Keratinocyte (primary cell): ENCODE data around the gene LRRC4C. TPM values are rescaled to one million over a fixed set of nuclear protein-coding genes. Genes with fewer than 3 reads are reported as not detected.

ENCODE experiments used
- DNase-seq: peaks from one replicate; pipeline ENCODE4 v3.0.0-alpha.2; 2011; ENCODE audit warnings: low read depth, missing footprints, low spot score
- FAIRE-seq: peaks from 2 replicates; lab custom pipeline; 2011; peaks lifted over from hg19 to GRCh38; lab: Jason Lieb, UNC
- H2AFZ ChIP-seq: 2 replicates; pipeline ENCODE4 v1.6.0; 2012; ENCODE audit warnings: low read length, control low read depth, inconsistent platforms; ENCODE audit not compliant: control insufficient read depth
- H3K27ac ChIP-seq: 2 replicates; pipeline ENCODE4 v1.5.1; 2011; ENCODE audit warnings: low read length; ENCODE audit not compliant: control insufficient read depth, insufficient read depth
- H3K27me3 ChIP-seq: 3 replicates; pipeline ENCODE4 v1.6.0; 2011; ENCODE audit warnings: low read length; ENCODE audit not compliant: control insufficient read depth, insufficient read depth; ENCODE audit errors: extremely low read depth
- H3K36me3 ChIP-seq, 2 experiments: 2 replicates in 1 of 2; 3 replicates in 1 of 2; pipeline ENCODE4 v1.5.1; 2011; ENCODE audit warnings: low read length in 2 of 2, mild to moderate bottlenecking in 1 of 2; ENCODE audit not compliant: control insufficient read depth in 2 of 2, insufficient read depth in 2 of 2; ENCODE audit errors: extremely low read depth in 1 of 2
- H3K4me1 ChIP-seq: 3 replicates; pipeline ENCODE4 v1.5.1; 2011; ENCODE audit warnings: low read length; ENCODE audit not compliant: control insufficient read depth, insufficient read depth; ENCODE audit errors: extremely low read depth
- H3K4me2 ChIP-seq: 3 replicates; pipeline ENCODE4 v1.6.0; 2011; ENCODE audit warnings: low read depth, low read length; ENCODE audit not compliant: control insufficient read depth, insufficient read depth; ENCODE audit errors: extremely low read depth
- H3K4me3 ChIP-seq, 3 experiments: fragments of 200-600 bp in 1 of 3; sonication (generic) in 1 of 3; 2 replicates in 2 of 3; 3 replicates in 1 of 3; pipeline ENCODE4 v1.5.1; 2011 to 2016; ENCODE audit warnings: low read length in 3 of 3, mild to moderate bottlenecking in 3 of 3, control low read depth in 2 of 3, inconsistent platforms in 1 of 3, low read depth in 1 of 3, mixed read lengths in 1 of 3, mixed run types in 1 of 3, moderate library complexity in 1 of 3; ENCODE audit not compliant: control insufficient read depth in 2 of 3, insufficient read depth in 2 of 3; ENCODE audit errors: extremely low read depth in 1 of 3
- H3K79me2 ChIP-seq: 2 replicates; pipeline ENCODE4 v1.6.0; 2012; ENCODE audit warnings: low read length; ENCODE audit not compliant: control insufficient read depth, insufficient read depth
- H3K9ac ChIP-seq: 3 replicates; pipeline ENCODE4 v1.6.0; 2011; ENCODE audit warnings: low read length; ENCODE audit not compliant: control insufficient read depth, insufficient read depth; ENCODE audit errors: extremely low read depth
- H3K9me1 ChIP-seq: 3 replicates; pipeline ENCODE4 v1.6.0; 2011; ENCODE audit warnings: low read length; ENCODE audit not compliant: control insufficient read depth, insufficient read depth; ENCODE audit errors: extremely low read depth
- H3K9me3 ChIP-seq: 2 replicates; pipeline ENCODE4 v1.5.1; 2012; ENCODE audit warnings: low read depth, low read length; ENCODE audit not compliant: control insufficient read depth
- H4K20me1 ChIP-seq: 3 replicates; pipeline ENCODE4 v1.6.0; 2011; ENCODE audit warnings: low read length; ENCODE audit not compliant: control insufficient read depth, insufficient read depth; ENCODE audit errors: extremely low read depth
- CTCF ChIP-seq, 3 experiments: IDR thresholded peaks in 1 of 3; conservative IDR thresholded peaks in 1 of 3; optimal IDR thresholded peaks in 1 of 3; 2 replicates in 2 of 3; 3 replicates in 1 of 3; pipeline versions ENCODE3 to v1.5.1; 2011; ENCODE audit warnings: low read length in 3 of 3, mild to moderate bottlenecking in 3 of 3, moderate library complexity in 2 of 3, control low read depth in 1 of 3, inconsistent platforms in 1 of 3; ENCODE audit not compliant: insufficient read depth in 2 of 3; ENCODE audit errors: extremely low read depth in 1 of 3
- EZH2 ChIP-seq: IDR thresholded peaks from one replicate; pipeline ENCODE4 v1.6.1; 2012; ENCODE audit warnings: inconsistent platforms, mild to moderate bottlenecking, low read length, moderate library complexity
- dilution Hi-C: fragments of 300-500 bp; cut with MboI; formaldehyde crosslinking; loops from one replicate; pipeline ENCODE4 v1.7.0; 2020; ENCODE audit warnings: low sequenced_read_pairs; ENCODE audit not compliant: extremely low pct_ligation_motif_present
- polyA plus RNA-seq, 5 experiments: library from polyadenylated mRNA; depleted of rRNA in 3 of 5; stranded (reverse) in 3 of 5; stranded (forward) in 1 of 5; unstranded in 1 of 5; fragments of >200 nt; gene quantifications; 1 replicate in 1 of 5; 2 replicates in 3 of 5; 3 replicates in 1 of 5; pipeline versions ENCODE4 v1.2.1 to v1.2.3, GENCODE V29; 2011 to 2012; ENCODE audit warnings: missing spikeins in 2 of 5, low read depth in 1 of 5, low replicate concordance in 1 of 5

LRRC4C gene
- polyA plus RNA-seq, 1 donor (not counting 4 experiments of a cell fraction or from before 2014, with no cell fraction given), result not detected

GRCh38 chr11:41085123-41085522 is 374.3 kb downstream of the LRRC4C start:
- FAIRE-seq (no peak), DNase-seq (no peak)

GRCh38 chr11:41081756-41082285 is 377.6 kb downstream of the LRRC4C start:
- Histone ChIP-seq H3K36me3 (no peaks in the 10 kb centered on the region), H3K27ac (no peak overlapping the region), H3K4me1 (no peaks in the 10 kb centered on the region), H3K9me1 (no peaks in the 10 kb centered on the region), H3K4me2 (no peak overlapping the region), H3K9me3 (no peaks in the 10 kb centered on the region), H3K27me3 (no peaks in the 10 kb centered on the region), H4K20me1 (no peaks in the 10 kb centered on the region), H2AFZ (no peak overlapping the region), H3K9ac (no peak overlapping the region), H3K79me2 (no peaks in the 10 kb centered on the region), H3K4me3 (no peak overlapping the region)
- DNase-seq (no peak), FAIRE-seq (no peak)
- dilution Hi-C loops, result no loop called here
- TF ChIP-seq CTCF (optimal IDR thresholded peaks at IDR 0.05 in 1 of 3, IDR thresholded peaks at IDR 0.05 in 1 of 3, conservative IDR thresholded peaks at IDR 0.05 in 1 of 3; ENCODE audit: extremely low read depth in 1 of 3, insufficient read depth in 2 of 3, low read length in 3 of 3), result no peak
- no peak for TF ChIP-seq EZH2

More at GRCh38 chr11:41085123-41085522, 374.3 kb downstream of the LRRC4C start:
- Histone ChIP-seq H4K20me1 (no peaks in the 10 kb centered on the region), H3K79me2 (no peaks in the 10 kb centered on the region), H3K27me3 (no peaks in the 10 kb centered on the region), H3K4me1 (no peaks in the 10 kb centered on the region), H3K4me2 (no peak overlapping the region), H3K9me1 (no peaks in the 10 kb centered on the region), H3K9ac (no peak overlapping the region), H3K36me3 (no peaks in the 10 kb centered on the region), H3K9me3 (no peaks in the 10 kb centered on the region), H3K27ac (no peak overlapping the region), H2AFZ (no peak overlapping the region), H3K4me3 (no peak overlapping the region)
- TF ChIP-seq EZH2 (no peak), CTCF (optimal IDR thresholded peaks at IDR 0.05 in 1 of 3, IDR thresholded peaks at IDR 0.05 in 1 of 3, conservative IDR thresholded peaks at IDR 0.05 in 1 of 3; ENCODE audit: extremely low read depth in 1 of 3, insufficient read depth in 2 of 3, low read length in 3 of 3) (no peak)
- dilution Hi-C loops, result no loop called here
